Mesendoderm (in vitro differentiated cells): ENCODE data around the gene PTGR3.

Source experiments
- DNase-seq: peaks from one replicate; pipeline ENCODE4 v3.0.0; 2013
- H2AK5ac ChIP-seq: 2 replicates; pipeline ENCODE4 v1.6.1; 2013; ENCODE audit warnings: low read length, inconsistent platforms
- H2BK120ac ChIP-seq: 2 replicates; pipeline ENCODE4 v1.6.1; 2013; ENCODE audit warnings: low read depth, mild to moderate bottlenecking, low read length, moderate library complexity, mixed read lengths
- H2BK15ac ChIP-seq: replicated peaks from 2 replicates; pipeline ENCODE4 v1.6.1; 2013; ENCODE audit warnings: low read depth, mild to moderate bottlenecking, moderate library complexity
- H2BK5ac ChIP-seq: 2 replicates; pipeline ENCODE4 v1.6.1; 2013; ENCODE audit warnings: low read length, inconsistent platforms
- H3K18ac ChIP-seq: 2 replicates; pipeline ENCODE4 v1.6.1; 2013; ENCODE audit warnings: mild to moderate bottlenecking, low read length, mixed read lengths
- H3K23ac ChIP-seq: one replicate; pipeline ENCODE4 v1.6.1; 2013; ENCODE audit warnings: low read length
- H3K27ac ChIP-seq: 2 replicates; pipeline ENCODE4 v1.5.1; 2013; ENCODE audit warnings: low read depth, mild to moderate bottlenecking, inconsistent platforms, low read length, moderate library complexity
- H3K27me3 ChIP-seq: 2 replicates; pipeline ENCODE4 v1.6.1; 2013; ENCODE audit warnings: low read length, control low read depth, mild to moderate bottlenecking, inconsistent platforms; ENCODE audit not compliant: insufficient read depth, poor library complexity
- H3K36me3 ChIP-seq: 2 replicates; pipeline ENCODE4 v1.6.1; 2013; ENCODE audit warnings: low read length, inconsistent platforms; ENCODE audit not compliant: control insufficient read depth, insufficient read depth
- H3K4ac ChIP-seq: one replicate; pipeline ENCODE4 v1.6.1; 2013; ENCODE audit warnings: low read depth, mild to moderate bottlenecking, low read length, moderate library complexity
- H3K4me1 ChIP-seq: 2 replicates; pipeline ENCODE4 v1.6.1; 2013; ENCODE audit warnings: low read depth, low read length, inconsistent platforms; ENCODE audit not compliant: control insufficient read depth
- H3K4me2 ChIP-seq: 2 replicates; pipeline ENCODE4 v1.6.1; 2013; ENCODE audit warnings: low read length
- H3K4me3 ChIP-seq: 2 replicates; pipeline ENCODE4 v1.5.1; 2013; ENCODE audit warnings: mild to moderate bottlenecking, low read length
- H3K56ac ChIP-seq: one replicate; pipeline ENCODE4 v1.6.1; 2013; ENCODE audit warnings: low read length
- H3K79me1 ChIP-seq: 2 replicates; pipeline ENCODE4 v1.6.1; 2013; ENCODE audit warnings: low read length, inconsistent platforms
- H3K79me2 ChIP-seq: 2 replicates; pipeline ENCODE4 v1.6.1; 2013; ENCODE audit warnings: mild to moderate bottlenecking, low read length; ENCODE audit not compliant: control insufficient read depth, insufficient read depth
- H3K9ac ChIP-seq: 2 replicates; pipeline ENCODE4 v1.6.1; 2013; ENCODE audit warnings: low read length, inconsistent platforms
- H4K5ac ChIP-seq: one replicate; pipeline ENCODE4 v1.6.1; 2013; ENCODE audit warnings: low read length
- H4K8ac ChIP-seq: one replicate; pipeline ENCODE4 v1.6.1; 2013; ENCODE audit warnings: low read depth, mild to moderate bottlenecking, control low read depth, low read length, moderate library complexity
- WGBS: extraction: QIAGEN DNeasy Blood & Tissue Kit; methylation state at CpG from one replicate; pipeline ENCODE4 v1.1.7; 2013; ENCODE audit warnings: low lambda C conversion rate, missing lambda C conversion rate; ENCODE audit not compliant: insufficient coverage; ENCODE audit errors: extremely low coverage; 5-methylcytosine and 5-hydroxymethylcytosine counted together

PTGR3 gene

DNA sequence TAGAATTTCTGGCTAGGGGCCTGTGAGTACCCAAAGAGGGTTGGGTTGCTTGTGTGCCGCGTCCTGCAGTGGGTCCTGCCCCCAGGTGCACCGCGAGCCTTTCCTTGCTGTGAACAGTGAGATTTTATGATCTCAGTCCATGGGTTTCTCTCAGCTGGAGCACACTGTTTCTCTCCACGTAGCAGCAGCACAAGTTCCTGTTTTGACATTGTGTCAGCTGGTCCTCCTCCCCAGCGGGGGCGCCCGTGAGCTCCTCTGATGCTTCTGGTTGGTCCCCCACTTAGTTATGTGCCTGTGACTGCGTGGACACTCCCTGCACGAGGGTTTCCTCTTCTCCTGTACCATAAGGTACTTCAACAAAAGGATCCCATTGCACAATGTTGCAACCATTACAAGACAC, 31.5 kb upstream of the PTGR3 start:
- no peak for DNase-seq
- no peak overlapping the region for H3K9ac ChIP-seq
- H3K4ac ChIP-seq = no peak overlapping the region
- H2BK5ac ChIP-seq = no peak overlapping the region
- H3K79me1 ChIP-seq = no peaks in the 10 kb centered on the region
- H3K4me3 ChIP-seq = no peak overlapping the region
- no peak overlapping the region for H3K56ac ChIP-seq
- H3K27me3 ChIP-seq = no peaks in the 10 kb centered on the region
- no peak overlapping the region for H4K5ac ChIP-seq
- no peak overlapping the region for H3K27ac ChIP-seq
- H3K79me2 ChIP-seq = no peaks in the 10 kb centered on the region
- WGBS = no CpG with 5 or more reads among the region's 10 CpGs
- H3K4me1 ChIP-seq = no peaks in the 10 kb centered on the region
- H3K18ac ChIP-seq = no peak overlapping the region
- H3K4me2 ChIP-seq = no peak overlapping the region
- no peak overlapping the region for H4K8ac ChIP-seq
- no peak overlapping the region for H2BK15ac ChIP-seq
- no peak overlapping the region for H3K23ac ChIP-seq
- no peak overlapping the region for H2AK5ac ChIP-seq
- H3K36me3 ChIP-seq = no peaks in the 10 kb centered on the region
- no peak overlapping the region for H2BK120ac ChIP-seq

DNA sequence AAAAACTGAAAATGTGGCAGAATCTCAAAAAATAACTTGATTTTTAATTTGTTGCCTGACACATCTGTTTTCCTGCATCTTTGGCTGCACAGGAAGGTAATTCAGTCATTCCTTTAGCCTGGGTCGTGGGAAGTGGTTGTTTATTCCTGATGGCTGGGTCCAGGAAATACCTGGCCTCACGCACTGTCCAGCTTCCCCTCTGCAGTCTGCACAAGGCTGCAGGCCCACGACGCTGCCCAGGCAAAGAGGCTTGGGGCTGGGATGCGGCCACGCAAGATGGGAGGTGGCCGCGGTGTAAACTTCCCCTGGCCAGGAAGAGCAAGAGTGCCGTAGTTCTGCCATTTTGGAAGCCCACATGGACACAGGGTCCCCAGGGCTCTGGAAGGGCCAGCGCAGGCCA, 29.8 kb upstream of the PTGR3 start:
- Histone ChIP-seq H3K18ac (no peak overlapping the region), H3K27me3 (no peaks in the 10 kb centered on the region), H3K79me2 (no peaks in the 10 kb centered on the region), H3K23ac (no peak overlapping the region), H3K36me3 (no peaks in the 10 kb centered on the region), H2BK15ac (no peak overlapping the region), H2AK5ac (no peak overlapping the region), H3K4me2 (no peak overlapping the region), H2BK5ac (no peak overlapping the region), H3K4ac (no peak overlapping the region), H3K56ac (no peak overlapping the region), H2BK120ac (no peak overlapping the region), H3K9ac (no peak overlapping the region), H4K8ac (no peak overlapping the region), H3K79me1 (no peaks in the 10 kb centered on the region), H3K27ac (no peak overlapping the region), H3K4me1 (no peaks in the 10 kb centered on the region), H4K5ac (no peak overlapping the region), H3K4me3 (no peak overlapping the region)
- DNase-seq = no peak
- no CpG with 5 or more reads among the region's 10 CpGs for WGBS

DNA sequence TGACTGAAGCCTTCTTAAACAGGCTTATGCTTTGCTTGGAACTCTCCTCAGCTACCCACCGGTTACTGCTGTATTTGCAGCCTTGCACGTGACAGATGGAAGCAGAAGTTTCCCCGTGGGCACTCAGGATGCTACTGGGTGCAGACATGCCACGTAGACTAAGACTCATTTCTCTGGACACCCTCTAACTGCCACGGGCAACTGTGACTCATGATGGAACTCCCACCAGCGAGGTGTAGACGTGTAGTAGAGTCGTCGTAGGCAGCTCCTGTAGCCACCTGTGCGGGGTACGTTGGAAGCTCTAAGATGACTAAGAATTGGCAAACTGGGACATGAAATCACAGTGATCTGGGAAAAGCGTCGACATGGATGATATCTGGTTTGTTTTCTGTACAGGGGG, 29.2 kb upstream of the PTGR3 start:
- H3K4me1 ChIP-seq = no peaks in the 10 kb centered on the region
- H3K56ac ChIP-seq = no peak overlapping the region
- no peak overlapping the region for H3K23ac ChIP-seq
- H4K8ac ChIP-seq = no peak overlapping the region
- H2AK5ac ChIP-seq = no peak overlapping the region
- no peak overlapping the region for H4K5ac ChIP-seq
- no peak for DNase-seq
- no peak overlapping the region for H3K4me2 ChIP-seq
- H3K27ac ChIP-seq = no peak overlapping the region
- H3K79me1 ChIP-seq = no peaks in the 10 kb centered on the region
- H3K27me3 ChIP-seq = no peaks in the 10 kb centered on the region
- H3K4me3 ChIP-seq = no peak overlapping the region
- H2BK5ac ChIP-seq = no peak overlapping the region
- no peaks in the 10 kb centered on the region for H3K79me2 ChIP-seq
- no peaks in the 10 kb centered on the region for H3K36me3 ChIP-seq
- no peak overlapping the region for H2BK15ac ChIP-seq
- no peak overlapping the region for H2BK120ac ChIP-seq
- WGBS = no CpG with 5 or more reads among the region's 13 CpGs
- H3K9ac ChIP-seq = no peak overlapping the region
- no peak overlapping the region for H3K4ac ChIP-seq
- H3K18ac ChIP-seq = no peak overlapping the region

DNA sequence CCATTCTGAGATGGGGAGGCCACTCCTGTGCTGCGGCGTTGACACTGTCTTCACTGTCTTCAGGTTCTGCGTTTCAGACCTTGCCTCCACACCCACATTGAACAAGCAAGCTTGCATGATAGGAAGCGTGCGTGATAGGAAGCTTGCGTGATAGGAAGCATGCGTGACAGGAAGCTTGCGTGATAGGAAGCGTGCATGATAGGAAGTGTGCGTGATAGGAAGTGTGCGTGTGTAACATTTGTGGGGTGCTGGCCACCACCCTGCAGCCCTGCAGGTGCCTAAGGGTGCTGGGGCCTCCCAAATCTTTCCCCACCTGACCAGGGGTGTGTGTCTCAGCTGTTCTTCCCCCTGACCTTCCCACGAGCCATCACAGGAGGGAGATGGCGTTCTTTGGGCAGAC, 27.0 kb upstream of the PTGR3 start:
- no CpG with 5 or more reads among the region's 13 CpGs for WGBS
- Histone ChIP-seq H3K23ac (no peak overlapping the region), H3K4me1 (no peaks in the 10 kb centered on the region), H4K8ac (no peak overlapping the region), H3K79me2 (no peaks in the 10 kb centered on the region), H4K5ac (no peak overlapping the region), H3K4me2 (no peak overlapping the region), H3K56ac (no peak overlapping the region), H3K27ac (no peak overlapping the region), H2BK5ac (no peak overlapping the region), H3K9ac (no peak overlapping the region), H3K27me3 (no peaks in the 10 kb centered on the region), H3K4me3 (no peak overlapping the region), H2BK120ac (no peak overlapping the region), H3K18ac (no peak overlapping the region), H3K79me1 (no peaks in the 10 kb centered on the region), H3K4ac (no peak overlapping the region), H2AK5ac (no peak overlapping the region), H3K36me3 (no peaks in the 10 kb centered on the region), H2BK15ac (no peak overlapping the region)
- DNase-seq = no peak

DNA sequence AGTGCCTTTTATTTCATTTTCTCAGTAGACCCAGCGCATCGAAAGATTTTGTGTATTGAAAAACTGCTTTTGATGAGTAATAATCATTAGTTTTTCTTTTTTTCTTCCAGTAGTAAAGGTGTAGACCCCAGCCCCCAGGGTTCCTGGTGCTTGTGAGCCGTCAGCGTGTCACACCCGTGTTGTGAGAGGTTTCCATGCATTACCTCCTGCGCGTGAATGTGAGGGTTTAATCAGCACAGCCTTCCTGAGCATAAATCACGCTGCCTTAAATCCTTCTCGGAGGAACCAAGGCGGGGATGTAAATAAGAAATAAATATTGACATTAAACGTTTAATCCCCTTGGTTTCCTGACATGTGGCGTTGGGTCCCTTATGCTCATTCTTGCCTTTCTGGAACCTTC, 26.0 kb upstream of the PTGR3 start:
- H2BK15ac ChIP-seq = no peak overlapping the region

DNA sequence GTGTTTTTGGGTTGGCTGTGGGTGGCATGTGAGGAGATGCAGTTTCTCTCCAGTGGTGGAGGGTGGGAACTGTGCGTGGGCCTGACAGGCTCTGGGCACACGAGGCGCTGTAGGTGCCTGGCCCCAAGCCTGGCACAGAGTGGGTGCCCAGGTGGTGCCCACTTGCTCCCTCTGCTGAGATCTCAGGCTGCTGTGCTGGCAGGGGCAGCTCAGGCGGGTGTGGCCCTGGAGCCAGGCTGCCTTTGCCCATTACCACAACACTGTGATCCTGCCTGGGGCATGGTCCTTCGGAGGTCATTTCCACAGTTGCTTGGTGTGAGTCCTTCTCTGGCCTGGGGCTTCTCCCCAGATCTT, 22.1 kb upstream of the PTGR3 start:
- Histone ChIP-seq H3K27me3 (no peaks in the 10 kb centered on the region), H3K9ac (no peak overlapping the region), H3K4ac (no peak overlapping the region), H3K56ac (no peak overlapping the region), H3K27ac (no peak overlapping the region), H3K4me1 (no peaks in the 10 kb centered on the region), H3K79me1 (no peaks in the 10 kb centered on the region), H2AK5ac (no peak overlapping the region), H3K4me2 (no peak overlapping the region), H4K5ac (no peak overlapping the region), H3K4me3 (no peak overlapping the region), H2BK5ac (no peak overlapping the region), H4K8ac (no peak overlapping the region), H3K36me3 (no peaks in the 10 kb centered on the region), H2BK120ac (no peak overlapping the region), H3K79me2 (no peaks in the 10 kb centered on the region), H3K23ac (no peak overlapping the region), H3K18ac (no peak overlapping the region), H2BK15ac (no peak overlapping the region)
- no peak for DNase-seq
- no CpG with 5 or more reads among the region's 5 CpGs for whole genome bisulfite sequencing

More for the DNA sequence above, 26.0 kb upstream of the PTGR3 start:
- H4K8ac ChIP-seq = no peak overlapping the region
- H3K4me2 ChIP-seq = no peak overlapping the region
- H3K4me3 ChIP-seq = no peak overlapping the region
- no peak overlapping the region for H3K23ac ChIP-seq
- H3K56ac ChIP-seq = no peak overlapping the region
- no peak overlapping the region for H3K27ac ChIP-seq
- no CpG with 5 or more reads among the region's 12 CpGs for WGBS
- no peak overlapping the region for H3K4ac ChIP-seq
- H3K18ac ChIP-seq = no peak overlapping the region
- no peak for DNase-seq
- H2BK5ac ChIP-seq = no peak overlapping the region
- H2BK120ac ChIP-seq = no peak overlapping the region
- H4K5ac ChIP-seq = no peak overlapping the region
- H3K9ac ChIP-seq = no peak overlapping the region
- no peaks in the 10 kb centered on the region for H3K36me3 ChIP-seq
- no peaks in the 10 kb centered on the region for H3K79me2 ChIP-seq
- H2AK5ac ChIP-seq = no peak overlapping the region
- H3K4me1 ChIP-seq = no peaks in the 10 kb centered on the region
- H3K27me3 ChIP-seq = no peaks in the 10 kb centered on the region
- H3K79me1 ChIP-seq = no peaks in the 10 kb centered on the region
